Gastroesophageal sphincter (tissue), 3 donors: ENCODE measurements around the gene CPVL.

Source experiments
- EP300 ChIP-seq: sonication (generic); formaldehyde crosslinking; IDR thresholded peaks from one replicate; pipeline ENCODE4 v1.6.1; 2017; ENCODE audit warnings: antibody characterized with exemption, mild to moderate bottlenecking
- POLR2AphosphoS5 ChIP-seq: sonication (generic); formaldehyde crosslinking; IDR thresholded peaks from one replicate; pipeline ENCODE4 v1.6.1; 2017; ENCODE audit warnings: antibody characterized with exemption
- TF ChIP-seq, protein P1 (sequence below), 4 experiments: fragments of 200-600 bp in 2 of 4; fragments of 450-650 bp in 2 of 4; sonication (generic) in 1 of 4; IDR thresholded peaks; one replicate each; pipeline ENCODE4 v1.5.1; 2017 to 2019; ENCODE audit warnings: antibody characterized with exemption in 4 of 4, mild to moderate bottlenecking in 2 of 4, moderate library complexity in 2 of 4

DNA sequence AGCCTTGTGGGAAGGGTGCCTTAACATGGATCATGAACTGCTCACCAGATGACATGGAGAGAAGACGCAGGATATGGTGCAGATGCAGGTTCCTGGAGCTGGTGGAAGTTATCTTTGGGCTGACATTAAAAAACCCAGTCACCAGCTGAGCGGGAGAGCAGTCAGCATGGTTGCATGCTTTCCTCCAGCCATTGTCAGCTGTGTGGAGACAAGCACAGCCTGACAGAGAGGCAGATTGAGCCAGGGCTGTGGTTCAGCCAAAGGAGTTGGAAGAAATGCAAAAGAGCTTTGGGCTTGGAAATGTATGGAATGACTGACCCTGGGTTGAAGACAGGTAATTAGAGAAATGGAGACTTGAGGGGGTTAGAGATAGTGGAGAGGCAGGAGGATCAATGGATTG lies 79.7 kb downstream of the CPVL start:
- TF ChIP-seq, protein P1, sequence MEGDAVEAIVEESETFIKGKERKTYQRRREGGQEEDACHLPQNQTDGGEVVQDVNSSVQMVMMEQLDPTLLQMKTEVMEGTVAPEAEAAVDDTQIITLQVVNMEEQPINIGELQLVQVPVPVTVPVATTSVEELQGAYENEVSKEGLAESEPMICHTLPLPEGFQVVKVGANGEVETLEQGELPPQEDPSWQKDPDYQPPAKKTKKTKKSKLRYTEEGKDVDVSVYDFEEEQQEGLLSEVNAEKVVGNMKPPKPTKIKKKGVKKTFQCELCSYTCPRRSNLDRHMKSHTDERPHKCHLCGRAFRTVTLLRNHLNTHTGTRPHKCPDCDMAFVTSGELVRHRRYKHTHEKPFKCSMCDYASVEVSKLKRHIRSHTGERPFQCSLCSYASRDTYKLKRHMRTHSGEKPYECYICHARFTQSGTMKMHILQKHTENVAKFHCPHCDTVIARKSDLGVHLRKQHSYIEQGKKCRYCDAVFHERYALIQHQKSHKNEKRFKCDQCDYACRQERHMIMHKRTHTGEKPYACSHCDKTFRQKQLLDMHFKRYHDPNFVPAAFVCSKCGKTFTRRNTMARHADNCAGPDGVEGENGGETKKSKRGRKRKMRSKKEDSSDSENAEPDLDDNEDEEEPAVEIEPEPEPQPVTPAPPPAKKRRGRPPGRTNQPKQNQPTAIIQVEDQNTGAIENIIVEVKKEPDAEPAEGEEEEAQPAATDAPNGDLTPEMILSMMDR (IDR thresholded peaks at IDR 0.05), result no peak
- TF ChIP-seq POLR2AphosphoS5, result no peak
- no peak for TF ChIP-seq EP300
